ENCODE results near the gene MLLT6. TPM values are rescaled to one million over a fixed set of nuclear protein-coding genes. Genes with fewer than 3 reads are reported as not detected.

Gene MLLT6
- total and polyA plus RNA-seq, 10 of the 15 experiments (the other 5 are each of a cell fraction or from before 2014, with no cell fraction given) = 4.8 to 105 (median 36.3) TPM

DNA sequence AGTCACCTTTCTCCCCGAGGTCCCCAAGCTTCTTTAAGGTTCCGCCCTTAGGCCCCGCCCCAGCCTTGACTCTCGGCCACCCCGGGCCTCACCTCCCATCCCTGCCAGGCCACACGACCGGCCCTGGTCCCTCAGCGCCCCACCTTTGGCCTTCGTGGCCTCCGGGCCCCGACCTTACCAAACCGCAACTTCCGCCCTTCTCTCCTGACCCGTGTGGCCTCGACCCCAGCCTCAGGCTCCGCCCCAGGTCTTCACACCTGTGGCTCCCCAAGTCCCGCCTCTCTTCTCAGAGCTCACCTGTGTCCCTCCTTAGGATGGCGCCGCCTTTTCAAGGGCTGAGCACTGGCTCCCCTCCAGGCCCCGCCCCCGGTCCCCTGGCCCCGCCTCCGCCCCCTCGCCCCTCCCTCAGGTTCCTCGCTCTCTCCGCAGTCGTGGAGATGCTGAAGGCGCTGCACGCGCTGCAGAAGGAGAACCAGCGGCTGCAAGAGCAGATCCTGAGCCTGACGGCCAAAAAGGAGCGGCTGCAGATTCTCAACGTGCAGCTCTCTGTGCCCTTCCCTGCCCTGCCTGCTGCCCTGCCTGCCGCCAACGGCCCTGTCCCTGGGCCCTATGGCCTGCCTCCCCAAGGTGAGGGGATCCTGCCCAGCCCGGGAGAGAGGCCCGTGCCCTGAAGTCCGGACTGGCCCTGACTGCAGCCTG lies 15.0 kb downstream of the MLLT6 start:
- FAIRE-seq (no peak), DNase-seq (ENCODE audit: low read depth, low spot score) (no peak), ATAC-seq (no peak)
- H3K79me2 ChIP-seq (ENCODE audit: control insufficient read depth, insufficient read depth, low read length) = no peaks in the 10 kb centered on the region
- H3K27me3 ChIP-seq (replicated peaks in 1 of 2; ENCODE audit: control insufficient read depth in 2 of 2, insufficient read depth in 2 of 2, low read length in 1 of 2) = no peaks in the 10 kb centered on the region
- no TSS peak for BruUV-seq (replicated peaks)
- H3K4me1 ChIP-seq (ENCODE audit: control insufficient read depth, insufficient read depth, low read length) = peaks cover 6% of the 10 kb centered on the region
- ChIA-PET POLR2A (no interaction called here), CTCF (interaction anchor here (1.3 kb wide), 1 partner anchor 15 kb away, joined by 5 read pairs; no protein-coding TSS in a partner anchor), RAD21 (ENCODE audit: unreplicated experiment) (no interaction called here), SMC1A (ENCODE audit: uncharacterized antibody, unreplicated experiment) (no interaction called here)
- TF ChIP-seq SIN3A (IDR thresholded peaks at IDR 0.05; ENCODE audit: low read depth, low read length) (no peak), MTA3 (IDR thresholded peaks at IDR 0.05; ENCODE audit: borderline replicate concordance, low read length) (no peak), RELB (IDR thresholded peaks at IDR 0.05; ENCODE audit: low read depth) (no peak), CEBPB (IDR thresholded peaks at IDR 0.05; ENCODE audit: borderline replicate concordance in 1 of 2, low read depth in 2 of 2, low read length in 2 of 2) (no peak), PAX8 (IDR thresholded peaks at IDR 0.05) (no peak), KLF5 (IDR thresholded peaks at IDR 0.05; ENCODE audit: partially characterized antibody) (no peak), YBX1 (IDR thresholded peaks at IDR 0.05) (no peak), IKZF2 (IDR thresholded peaks at IDR 0.05) (no peak)
- TF ChIP-seq, protein P1, sequence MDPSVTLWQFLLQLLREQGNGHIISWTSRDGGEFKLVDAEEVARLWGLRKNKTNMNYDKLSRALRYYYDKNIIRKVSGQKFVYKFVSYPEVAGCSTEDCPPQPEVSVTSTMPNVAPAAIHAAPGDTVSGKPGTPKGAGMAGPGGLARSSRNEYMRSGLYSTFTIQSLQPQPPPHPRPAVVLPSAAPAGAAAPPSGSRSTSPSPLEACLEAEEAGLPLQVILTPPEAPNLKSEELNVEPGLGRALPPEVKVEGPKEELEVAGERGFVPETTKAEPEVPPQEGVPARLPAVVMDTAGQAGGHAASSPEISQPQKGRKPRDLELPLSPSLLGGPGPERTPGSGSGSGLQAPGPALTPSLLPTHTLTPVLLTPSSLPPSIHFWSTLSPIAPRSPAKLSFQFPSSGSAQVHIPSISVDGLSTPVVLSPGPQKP (IDR thresholded peaks at IDR 0.05; ENCODE audit: low read depth, low read length) = no peak
- no peaks in the 10 kb centered on the region for H4K20me1 ChIP-seq (ENCODE audit: control insufficient read depth, insufficient read depth)
- H3K4me3 ChIP-seq = no peak overlapping the region
- no peak overlapping the region for H3K9ac ChIP-seq (ENCODE audit: control insufficient read depth, insufficient read depth, low read length)
- WGBS (ENCODE audit: insufficient coverage, insufficient replicate concordance, low lambda C conversion rate, missing lambda C conversion rate) = 81% methylated on average over 28 of the region's 39 CpGs
- intact Hi-C loops (cut with micrococcal nuclease; ENCODE audit: unreplicated experiment) (no loop called here), in situ Hi-C loops (cut with MboI) (no loop called here)
- H2AFZ ChIP-seq (ENCODE audit: control insufficient read depth, low read depth, low read length) = no peak overlapping the region
- H3K27ac ChIP-seq (ENCODE audit: control insufficient read depth, insufficient read depth) = no peak overlapping the region
- no peak overlapping the region for H3K4me2 ChIP-seq (ENCODE audit: control insufficient read depth, insufficient read depth)
- no peaks in the 10 kb centered on the region for H3K9me3 ChIP-seq (replicated peaks; ENCODE audit: control insufficient read depth, insufficient read depth, low read length)
- peaks cover 6 to 9% of the 10 kb centered on the region in 2 experiments; a peak in 3 of 4 replicates for H3K36me3 ChIP-seq (ENCODE audit: control insufficient read depth in 2 of 2, insufficient read depth in 2 of 2, low read length in 1 of 2)
